ENCODE measurements around the gene CAPN12.

Gene CAPN12

GRCh38 chr19:38733241-38733492, 11.1 kb downstream of the CAPN12 start:
- no peak for DNase-seq (ENCODE audit: low read depth in 1 of 2, low spot score in 1 of 2)
- TF ChIP-seq, protein P1, sequence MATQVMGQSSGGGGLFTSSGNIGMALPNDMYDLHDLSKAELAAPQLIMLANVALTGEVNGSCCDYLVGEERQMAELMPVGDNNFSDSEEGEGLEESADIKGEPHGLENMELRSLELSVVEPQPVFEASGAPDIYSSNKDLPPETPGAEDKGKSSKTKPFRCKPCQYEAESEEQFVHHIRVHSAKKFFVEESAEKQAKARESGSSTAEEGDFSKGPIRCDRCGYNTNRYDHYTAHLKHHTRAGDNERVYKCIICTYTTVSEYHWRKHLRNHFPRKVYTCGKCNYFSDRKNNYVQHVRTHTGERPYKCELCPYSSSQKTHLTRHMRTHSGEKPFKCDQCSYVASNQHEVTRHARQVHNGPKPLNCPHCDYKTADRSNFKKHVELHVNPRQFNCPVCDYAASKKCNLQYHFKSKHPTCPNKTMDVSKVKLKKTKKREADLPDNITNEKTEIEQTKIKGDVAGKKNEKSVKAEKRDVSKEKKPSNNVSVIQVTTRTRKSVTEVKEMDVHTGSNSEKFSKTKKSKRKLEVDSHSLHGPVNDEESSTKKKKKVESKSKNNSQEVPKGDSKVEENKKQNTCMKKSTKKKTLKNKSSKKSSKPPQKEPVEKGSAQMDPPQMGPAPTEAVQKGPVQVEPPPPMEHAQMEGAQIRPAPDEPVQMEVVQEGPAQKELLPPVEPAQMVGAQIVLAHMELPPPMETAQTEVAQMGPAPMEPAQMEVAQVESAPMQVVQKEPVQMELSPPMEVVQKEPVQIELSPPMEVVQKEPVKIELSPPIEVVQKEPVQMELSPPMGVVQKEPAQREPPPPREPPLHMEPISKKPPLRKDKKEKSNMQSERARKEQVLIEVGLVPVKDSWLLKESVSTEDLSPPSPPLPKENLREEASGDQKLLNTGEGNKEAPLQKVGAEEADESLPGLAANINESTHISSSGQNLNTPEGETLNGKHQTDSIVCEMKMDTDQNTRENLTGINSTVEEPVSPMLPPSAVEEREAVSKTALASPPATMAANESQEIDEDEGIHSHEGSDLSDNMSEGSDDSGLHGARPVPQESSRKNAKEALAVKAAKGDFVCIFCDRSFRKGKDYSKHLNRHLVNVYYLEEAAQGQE (IDR thresholded peaks at IDR 0.05; ENCODE audit: insufficient replicate concordance, low read depth): no peak
- TF ChIP-seq GABPA (IDR thresholded peaks at IDR 0.05; ENCODE audit: low read depth) (no peak), CTCF (IDR thresholded peaks at IDR 0.05; ENCODE audit: insufficient read depth, low read length) (no peak), POLR2AphosphoS5 (IDR thresholded peaks at IDR 0.05; ENCODE audit: low read depth) (no peak)
- H3K27me3 ChIP-seq (ENCODE audit: insufficient read depth, poor library complexity, severe bottlenecking): peaks cover 3% of the 10 kb centered on the region
- no peak overlapping the region for H3K27ac ChIP-seq (replicated peaks)
- H3K4me3 ChIP-seq (replicated peaks; ENCODE audit: insufficient read depth, low read length): no peak overlapping the region

DNA sequence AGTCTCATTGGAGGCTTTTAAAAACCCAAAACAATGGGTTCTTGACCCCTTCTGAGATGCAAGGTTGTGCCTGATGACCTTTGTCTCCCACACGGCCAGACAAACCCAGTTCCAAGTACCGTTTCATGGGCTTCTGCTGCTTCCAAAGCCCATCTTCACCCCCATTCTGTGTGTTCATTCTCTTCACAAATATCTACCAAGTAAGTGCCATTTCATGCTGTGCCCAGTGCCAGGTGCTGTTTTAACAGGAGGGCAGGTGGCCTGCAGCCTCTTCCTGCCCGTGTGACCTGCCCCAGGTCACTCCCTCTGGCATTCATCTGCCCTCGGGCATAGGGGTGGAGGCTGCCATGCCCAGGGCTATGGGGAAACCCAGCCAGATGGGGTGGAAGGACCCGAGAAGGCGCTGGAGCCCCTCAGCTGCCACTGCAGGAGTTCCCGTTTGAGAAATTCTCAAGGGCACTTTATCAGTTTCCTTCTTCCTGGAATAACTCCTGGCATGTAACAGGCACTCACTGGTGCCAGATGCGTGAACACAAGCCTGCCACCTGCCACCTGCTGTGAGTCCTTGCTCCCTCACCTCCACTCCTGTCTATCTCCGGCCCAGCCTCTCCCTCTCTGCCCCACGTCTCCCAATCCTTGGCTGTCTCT, 12.5 kb downstream of the CAPN12 start:
- Histone ChIP-seq H3K4me3 (replicated peaks; ENCODE audit: insufficient read depth, low read length) (no peak overlapping the region), H3K27me3 (ENCODE audit: insufficient read depth, poor library complexity, severe bottlenecking) (peaks cover 3% of the 10 kb centered on the region), H3K27ac (replicated peaks) (no peak overlapping the region)
- no peak for DNase-seq (ENCODE audit: low read depth in 1 of 2, low spot score in 1 of 2)
- TF ChIP-seq SPI1 (IDR thresholded peaks at IDR 0.05; ENCODE audit: borderline replicate concordance, low read depth) (no peak), GABPA (IDR thresholded peaks at IDR 0.05; ENCODE audit: low read depth) (no peak), POLR2AphosphoS5 (IDR thresholded peaks at IDR 0.05; ENCODE audit: low read depth) (no peak), CTCF (IDR thresholded peaks at IDR 0.05; ENCODE audit: insufficient read depth, low read length) (no peak)
- TF ChIP-seq, protein P1 (IDR thresholded peaks at IDR 0.05; ENCODE audit: insufficient replicate concordance, low read depth): no peak

DNA sequence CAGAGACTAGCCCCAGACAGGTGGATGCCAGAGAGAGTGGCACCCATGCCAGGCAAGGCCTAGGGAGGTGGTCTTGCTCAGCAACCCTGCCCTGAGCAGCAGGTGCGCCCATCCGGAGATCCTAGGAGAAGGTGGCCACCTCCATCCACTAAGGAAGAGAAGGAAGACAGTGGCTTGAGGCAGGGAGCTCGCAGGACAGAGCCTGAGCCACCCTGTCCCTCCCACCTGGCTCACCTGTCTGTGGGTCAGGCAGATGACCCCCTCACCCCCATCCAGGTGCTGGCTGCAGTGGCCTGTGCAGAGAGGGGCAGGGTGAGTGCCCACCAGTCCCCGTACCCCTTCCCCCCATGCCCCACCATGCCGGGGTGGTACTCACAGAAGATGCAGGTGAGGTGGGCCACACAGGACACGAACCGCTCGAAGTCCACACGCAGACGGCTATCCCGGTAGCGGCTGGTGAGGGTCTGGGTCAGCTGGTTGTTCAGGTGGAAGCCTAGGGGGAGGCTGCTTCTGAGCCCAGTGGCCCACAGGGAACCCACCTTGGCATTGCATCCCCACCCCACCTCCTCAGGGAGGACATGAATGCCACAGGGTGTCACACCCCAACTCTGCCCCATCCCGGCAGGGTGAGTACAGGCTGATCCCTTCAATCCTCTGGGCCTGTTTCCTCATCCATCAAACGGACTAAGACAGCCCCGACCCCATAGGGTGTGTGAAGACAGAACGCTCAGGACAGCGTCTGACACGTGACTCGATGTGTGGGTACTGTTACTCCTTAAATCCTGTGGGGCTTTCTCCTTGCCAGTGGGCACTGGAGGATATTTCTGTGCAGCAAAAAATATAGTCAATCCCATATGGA, 13.3 kb downstream of the CAPN12 start:
- TF ChIP-seq SPI1 (IDR thresholded peaks at IDR 0.05; ENCODE audit: borderline replicate concordance, low read depth) (no peak), GABPA (IDR thresholded peaks at IDR 0.05; ENCODE audit: low read depth) (no peak), POLR2AphosphoS5 (IDR thresholded peaks at IDR 0.05; ENCODE audit: low read depth) (no peak; the same call in 1 of the 2 replicates), CTCF (IDR thresholded peaks at IDR 0.05; ENCODE audit: insufficient read depth, low read length) (no peak)
- TF ChIP-seq, protein P1 (IDR thresholded peaks at IDR 0.05; ENCODE audit: insufficient replicate concordance, low read depth): no peak

More for the DNA sequence above, 13.3 kb downstream of the CAPN12 start:
- DNase-seq (ENCODE audit: low read depth in 1 of 2, low spot score in 1 of 2): no peak
- Histone ChIP-seq H3K27me3 (ENCODE audit: insufficient read depth, poor library complexity, severe bottlenecking) (no peaks in the 10 kb centered on the region), H3K27ac (replicated peaks) (no peak overlapping the region), H3K4me3 (replicated peaks; ENCODE audit: insufficient read depth, low read length) (no peak overlapping the region)

Measured in HL-60 (cell line).